GM12875 (cell line): Measurements from ENCODE around the gene DGKQ.

Experiments
- H3K4me3 ChIP-seq: one replicate; pipeline ENCODE4 v1.5.1; 2011; ENCODE audit warnings: low read depth, low read length, control low read depth
- TF ChIP-seq, protein P1 (sequence below): IDR thresholded peaks from 2 replicates; pipeline ENCODE4 v1.5.1; 2011; ENCODE audit warnings: low read depth, mild to moderate bottlenecking, control low read depth, inconsistent platforms, low read length, moderate library complexity, borderline replicate concordance; ENCODE audit not compliant: insufficient read depth

The DGKQ gene

DNA sequence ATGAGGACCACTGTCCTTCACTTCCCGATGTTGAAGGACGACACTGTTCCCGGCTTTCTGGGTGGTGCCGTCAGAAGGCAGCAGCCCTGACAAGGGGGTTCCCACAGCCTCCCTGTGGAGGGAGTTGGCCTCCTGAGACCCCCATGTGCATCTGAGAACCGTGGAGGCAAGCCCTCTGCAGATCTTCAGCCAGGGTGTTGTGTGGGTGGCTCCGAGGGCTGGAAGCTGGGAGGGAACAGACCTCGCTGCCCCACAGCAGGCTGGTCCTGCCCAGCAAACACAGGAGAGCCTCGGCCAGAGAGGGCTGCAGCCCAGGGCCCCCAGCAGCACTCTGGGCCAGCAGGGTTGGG is 16.2 kb downstream of the DGKQ start:
- TF ChIP-seq, protein P1, sequence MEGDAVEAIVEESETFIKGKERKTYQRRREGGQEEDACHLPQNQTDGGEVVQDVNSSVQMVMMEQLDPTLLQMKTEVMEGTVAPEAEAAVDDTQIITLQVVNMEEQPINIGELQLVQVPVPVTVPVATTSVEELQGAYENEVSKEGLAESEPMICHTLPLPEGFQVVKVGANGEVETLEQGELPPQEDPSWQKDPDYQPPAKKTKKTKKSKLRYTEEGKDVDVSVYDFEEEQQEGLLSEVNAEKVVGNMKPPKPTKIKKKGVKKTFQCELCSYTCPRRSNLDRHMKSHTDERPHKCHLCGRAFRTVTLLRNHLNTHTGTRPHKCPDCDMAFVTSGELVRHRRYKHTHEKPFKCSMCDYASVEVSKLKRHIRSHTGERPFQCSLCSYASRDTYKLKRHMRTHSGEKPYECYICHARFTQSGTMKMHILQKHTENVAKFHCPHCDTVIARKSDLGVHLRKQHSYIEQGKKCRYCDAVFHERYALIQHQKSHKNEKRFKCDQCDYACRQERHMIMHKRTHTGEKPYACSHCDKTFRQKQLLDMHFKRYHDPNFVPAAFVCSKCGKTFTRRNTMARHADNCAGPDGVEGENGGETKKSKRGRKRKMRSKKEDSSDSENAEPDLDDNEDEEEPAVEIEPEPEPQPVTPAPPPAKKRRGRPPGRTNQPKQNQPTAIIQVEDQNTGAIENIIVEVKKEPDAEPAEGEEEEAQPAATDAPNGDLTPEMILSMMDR = no peak
- no peak overlapping the region for H3K4me3 ChIP-seq

DNA sequence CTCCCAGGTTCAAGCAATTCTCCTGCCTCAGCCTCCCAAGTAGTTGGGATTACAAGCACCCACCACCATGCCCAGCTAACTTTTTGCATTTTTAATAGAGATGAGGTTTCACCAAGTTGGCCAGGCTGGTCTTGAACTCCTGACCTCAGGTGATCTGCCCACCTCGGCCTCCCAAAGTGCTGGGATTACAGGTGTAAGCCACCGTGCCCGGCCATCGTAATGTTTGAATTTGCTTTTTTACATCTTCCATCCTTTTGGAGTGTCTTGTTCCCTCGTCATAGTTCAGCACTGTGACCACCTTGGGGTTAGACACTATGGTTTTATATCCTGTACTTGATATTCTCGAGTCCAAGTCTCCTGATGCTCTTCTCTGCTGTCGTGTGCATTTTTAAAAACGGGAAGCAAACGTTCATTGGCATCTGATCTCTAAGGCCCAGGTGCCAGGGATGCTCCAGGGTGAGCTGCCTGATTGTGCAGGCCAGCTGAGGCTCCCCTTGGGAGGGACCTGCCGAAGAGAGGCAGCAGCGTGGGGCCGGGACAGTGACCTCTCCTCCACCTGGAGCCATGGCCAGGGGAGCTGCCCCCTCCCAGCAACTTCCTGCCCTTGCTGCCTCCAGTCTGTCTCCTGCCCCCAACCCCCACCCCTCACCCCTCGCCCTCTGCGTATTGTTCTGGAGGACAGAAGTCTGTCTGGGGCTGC is 16.7 kb downstream of the DGKQ start:
- TF ChIP-seq, protein P1 = no peak
- H3K4me3 ChIP-seq = no peak overlapping the region

DNA sequence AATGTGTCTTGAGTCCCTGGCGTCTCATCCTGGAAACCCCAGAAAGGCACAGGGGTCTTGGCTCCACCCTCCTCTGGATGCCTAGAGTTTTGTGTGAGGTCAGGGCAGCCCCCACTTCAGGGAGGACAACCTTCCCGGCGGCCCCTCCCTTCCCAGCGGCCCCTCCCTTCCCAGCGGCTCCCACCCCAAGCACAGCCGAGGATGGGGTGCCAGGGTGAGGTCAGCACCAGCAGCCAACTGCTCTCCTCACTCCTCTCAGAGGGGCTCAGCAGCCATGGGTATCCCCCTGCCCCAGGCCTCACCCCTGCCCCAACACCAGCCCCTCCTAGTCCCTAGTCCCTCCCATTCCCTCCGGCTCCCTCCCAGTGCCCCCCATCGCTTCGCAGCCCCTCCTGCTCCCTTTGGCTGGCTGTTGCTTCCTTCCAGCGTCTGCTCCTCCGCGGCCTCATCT is 17.4 kb downstream of the DGKQ start:
- TF ChIP-seq, protein P1 = no peak
- H3K4me3 ChIP-seq = no peak overlapping the region

DNA sequence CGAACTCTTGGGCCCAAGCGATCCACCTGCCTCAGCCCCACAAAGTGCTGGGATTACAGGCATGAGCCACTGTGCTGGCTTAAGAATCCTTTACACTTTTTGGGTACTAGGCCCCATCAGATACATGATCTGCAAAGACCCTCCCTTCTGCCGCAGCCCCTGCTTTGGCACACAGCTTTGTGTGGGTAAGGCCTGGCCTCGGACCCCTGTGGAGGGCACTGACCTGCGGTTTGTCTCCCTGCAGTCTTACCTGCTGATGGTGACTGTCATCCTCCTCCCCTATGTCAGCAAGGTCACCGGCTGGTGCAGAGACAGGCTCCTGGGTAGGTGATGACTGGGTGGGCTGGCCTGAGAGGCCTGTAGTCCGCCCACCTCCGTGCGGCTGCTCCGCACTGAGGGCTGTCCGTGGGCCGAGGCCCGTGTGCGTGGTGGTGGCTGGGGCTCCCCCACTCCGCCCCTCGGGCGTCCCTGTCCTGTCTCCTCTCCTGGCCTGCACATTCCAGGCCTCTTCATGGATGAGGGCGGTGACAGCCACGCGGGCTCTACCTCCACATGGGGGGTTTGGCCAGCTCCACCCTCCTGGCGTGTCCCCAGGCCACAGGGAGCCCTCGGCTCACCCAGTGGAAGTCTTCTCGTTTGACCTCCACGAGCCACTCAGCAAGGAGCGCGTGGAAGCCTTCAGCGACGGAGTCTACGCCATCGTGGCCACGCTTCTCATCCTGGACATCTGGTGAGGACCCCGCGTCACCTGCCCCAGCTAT is 18.0 kb downstream of the DGKQ start:
- no peak overlapping the region for H3K4me3 ChIP-seq
- TF ChIP-seq, protein P1 = no peak

DNA sequence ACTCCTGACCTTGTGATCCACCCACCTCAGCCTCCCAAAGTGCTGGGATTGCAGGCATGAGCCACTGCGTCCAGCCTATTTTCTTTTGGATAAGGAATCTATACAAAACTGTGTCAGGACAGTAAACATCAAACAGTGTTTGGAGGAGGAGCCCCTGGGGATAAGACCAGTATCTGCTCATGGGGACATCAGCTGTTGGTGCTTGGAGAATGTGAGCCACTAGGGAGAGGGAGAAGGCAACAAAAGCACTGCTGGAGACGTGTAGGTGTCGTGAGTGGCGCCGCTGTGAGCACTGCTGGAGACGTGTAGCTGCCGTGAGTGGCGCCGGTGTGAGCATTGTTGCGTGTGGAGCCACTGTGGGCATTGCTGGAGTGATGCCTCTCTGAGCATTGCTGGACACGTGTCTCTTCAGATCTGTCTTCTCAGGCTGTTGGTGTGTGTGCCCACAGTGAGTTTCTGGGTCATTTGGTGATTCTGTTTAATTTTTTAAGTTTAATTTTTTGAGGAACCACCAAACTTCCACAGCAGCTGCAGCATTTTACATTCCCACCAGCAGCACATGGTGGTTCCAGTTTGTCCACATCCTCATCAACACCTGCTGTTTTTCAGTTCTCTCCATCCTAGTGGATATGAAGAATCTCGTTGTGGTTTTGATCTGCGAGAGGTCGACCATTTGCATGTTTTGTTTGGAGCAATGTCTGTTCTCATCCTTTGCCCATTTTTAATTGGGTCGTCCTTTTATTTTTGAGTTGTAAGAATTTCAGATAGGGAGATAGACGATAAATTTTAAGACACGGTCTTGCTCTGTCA is 19.0 kb downstream of the DGKQ start:
- TF ChIP-seq, protein P1 = no peak
- no peak overlapping the region for H3K4me3 ChIP-seq

DNA sequence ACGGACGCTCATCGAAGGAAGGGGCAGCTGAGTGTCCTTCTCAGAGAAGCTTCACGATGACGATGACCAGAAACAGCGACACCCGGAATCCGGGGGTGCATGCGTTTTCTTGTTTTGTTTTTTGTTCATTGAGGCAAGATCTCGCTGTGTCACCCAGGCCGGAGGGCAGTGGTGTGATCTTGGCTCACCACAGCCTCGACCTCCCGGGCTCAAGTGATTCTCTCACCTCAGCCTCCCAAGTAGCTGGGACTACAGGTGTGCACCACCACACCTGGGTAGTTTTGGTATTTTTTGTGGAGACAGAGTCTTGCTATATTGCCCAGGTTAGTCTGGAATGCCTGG is 19.8 kb downstream of the DGKQ start:
- no peak overlapping the region for H3K4me3 ChIP-seq
- TF ChIP-seq, protein P1 = no peak
